ENCODE results near the gene SEC31A. TPM values are rescaled to one million over a fixed set of nuclear protein-coding genes. Genes with fewer than 3 reads are reported as not detected.

Gene SEC31A
- total and polyA plus RNA-seq, 2 experiments from 2014 or later: 91.0 to 98.8 TPM

- Mint-ChIP-seq H3K9me3 (peaks cover 5% of the 10 kb centered on the region; the same call in 2 of the 3 replicates), H3K4me3 (peak overlapping the region; percentile 80), H3K27ac (no peak overlapping the region), H3K36me3 (ENCODE audit: low read depth) (0 out of 3 replicates have a peak, but pooled peaks cover 3% of the 10 kb centered on the region), H3K27me3 (ENCODE audit: insufficient read depth, low read depth, poor library complexity) (peaks cover 89% of the 10 kb centered on the region), H3K4me1 (peaks cover 26% of the 10 kb centered on the region)
- Histone ChIP-seq H3F3A (replicated peaks; ENCODE audit: low read depth) (peaks cover 6% of the 10 kb centered on the region; the same call in 1 of the 2 replicates), H3K4me3 (peak overlapping the region; percentile 84), H3K27me3 (ENCODE audit: insufficient read depth) (peaks cover 100% of the 10 kb centered on the region), H3K9me2 (ENCODE audit: insufficient read depth) (no peaks in the 10 kb centered on the region), H3K27ac (ENCODE audit: low read depth) (no peak overlapping the region), H3K4me2 (peak overlapping the region; percentile 94), H2AFZ (peak overlapping the region; percentile 35), H3K36me3 (ENCODE audit: insufficient read depth) (no peaks in the 10 kb centered on the region), H3K4me1 (ENCODE audit: insufficient read depth) (peaks cover 25% of the 10 kb centered on the region), H4K20me1 (replicated peaks; ENCODE audit: insufficient read depth) (peaks cover 25% of the 10 kb centered on the region), H3K79me2 (replicated peaks; ENCODE audit: insufficient read depth) (no peaks in the 10 kb centered on the region)
- ATAC-seq (peak; percentile 25), DNase-seq (ENCODE audit: low spot score) (peak; percentile 46)
- peak; percentile 81 for TF ChIP-seq EZH2 (IDR thresholded peaks at IDR 0.05; ENCODE audit: low read depth, unreplicated experiment)
- no peak for TF ChIP-seq ZNF331 (CRISPR knock-in tag; IDR thresholded peaks at IDR 0.05; ENCODE audit: low read depth)
- TF ChIP-seq STAT1 (IDR thresholded peaks at IDR 0.05; ENCODE audit: unreplicated experiment): no peak
- TF ChIP-seq ZNF462 (CRISPR knock-in tag; IDR thresholded peaks at IDR 0.05): no peak
- TF ChIP-seq ZNF114 (CRISPR knock-in tag; IDR thresholded peaks at IDR 0.05): no peak
Observed at GRCh38 chr4:82797405-82798111, 93.4 kb downstream of the SEC31A start.

Data from GM23338 (cell line).